SK-N-SH treated with all-trans-retinoic acid at 6 μM for 48 hours (cell line): Measurements from ENCODE around the gene MTREX.
"Not testable (repeated sequence)": the region's sequence is repeated elsewhere in the genome, so short reads cannot be mapped to it uniquely, and the experiment has no call there.

Experiments used
- ATAC-seq: fragments of 200-7000 bp; cut with Tn5 transposase; 3 replicates; pipeline ENCODE4 v1.9.1; 2020; ENCODE audit warnings: mild to moderate bottlenecking, moderate library complexity
- ARNTL ChIP-seq: fragments of 450-650 bp; formaldehyde crosslinking; IDR thresholded peaks from 2 replicates; pipeline ENCODE4 v1.5.0; 2020; ENCODE audit warnings: low read depth, mild to moderate bottlenecking, moderate library complexity, borderline replicate concordance
- BACH2 ChIP-seq: fragments of 250-450 bp; sonication (Bioruptor Pico); IDR thresholded peaks from 2 replicates; pipeline ENCODE4 v1.9.0; 2021; ENCODE audit warnings: mild to moderate bottlenecking, borderline replicate concordance
- CREB5 ChIP-seq: fragments of 250-450 bp; sonication (Bioruptor Pico); IDR thresholded peaks from 2 replicates; pipeline ENCODE4 v1.5.1; 2020; ENCODE audit warnings: low read depth, mild to moderate bottlenecking, moderate library complexity
- CSDC2 ChIP-seq: fragments of 250-450 bp; sonication (Bioruptor Pico); IDR thresholded peaks from 2 replicates; pipeline ENCODE4 v1.5.0; 2020; ENCODE audit warnings: mild to moderate bottlenecking, moderate library complexity
- CSRNP3 ChIP-seq: fragments of 250-450 bp; sonication (Bioruptor Pico); IDR thresholded peaks from 2 replicates; pipeline ENCODE4 v1.5.1; 2021; ENCODE audit warnings: mild to moderate bottlenecking, moderate library complexity
- ESRRG ChIP-seq: fragments of 250-450 bp; sonication (Bioruptor Pico); IDR thresholded peaks from 2 replicates; pipeline ENCODE4 v1.6.1; 2021; ENCODE audit warnings: mild to moderate bottlenecking
- GLIS3 ChIP-seq: fragments of 250-450 bp; sonication (Bioruptor Pico); IDR thresholded peaks from 2 replicates; pipeline ENCODE4 v1.5.0; 2020; ENCODE audit warnings: mild to moderate bottlenecking, moderate library complexity
- ISL1 ChIP-seq: fragments of 250-450 bp; sonication (Bioruptor Pico); IDR thresholded peaks from 2 replicates; pipeline ENCODE4 v2.1.2; 2022; ENCODE audit warnings: mild to moderate bottlenecking, moderate library complexity
- PATZ1 ChIP-seq: fragments of 250-450 bp; sonication (Bioruptor Pico); IDR thresholded peaks from 2 replicates; pipeline ENCODE4 v1.8.0; 2020; ENCODE audit warnings: mild to moderate bottlenecking, moderate library complexity, borderline replicate concordance
- POU6F1 ChIP-seq: fragments of 250-450 bp; sonication (Bioruptor Pico); IDR thresholded peaks from 2 replicates; pipeline ENCODE4 v1.8.0; 2021; ENCODE audit warnings: low read depth, mild to moderate bottlenecking, moderate library complexity, borderline replicate concordance
- SNAI2 ChIP-seq: fragments of 250-450 bp; sonication (Bioruptor Pico); IDR thresholded peaks from 2 replicates; pipeline ENCODE4 v1.5.0; 2020; ENCODE audit warnings: mild to moderate bottlenecking, moderate library complexity
- TCF4 ChIP-seq: fragments of 250-450 bp; sonication (Bioruptor Pico); IDR thresholded peaks from 2 replicates; pipeline ENCODE4 v1.8.0; 2021; ENCODE audit warnings: mild to moderate bottlenecking, moderate library complexity, borderline replicate concordance
- TOX ChIP-seq: fragments of 250-450 bp; sonication (Bioruptor Pico); IDR thresholded peaks from 2 replicates; pipeline ENCODE4 v1.8.0; 2021; ENCODE audit warnings: mild to moderate bottlenecking, moderate library complexity, borderline replicate concordance
- TSHZ2 ChIP-seq: fragments of 250-450 bp; sonication (Bioruptor Pico); IDR thresholded peaks from 2 replicates; pipeline ENCODE4 v1.5.0; 2020; ENCODE audit warnings: mild to moderate bottlenecking, moderate library complexity
- ZC3H10 ChIP-seq: fragments of 250-450 bp; sonication (Bioruptor Pico); IDR thresholded peaks from 2 replicates; pipeline ENCODE4 v1.5.1; 2021; ENCODE audit warnings: mild to moderate bottlenecking, moderate library complexity
- ZFP3 ChIP-seq: fragments of 250-450 bp; sonication (Bioruptor Pico); IDR thresholded peaks from 2 replicates; pipeline ENCODE4 v1.5.0; 2020; ENCODE audit warnings: mild to moderate bottlenecking, moderate library complexity
- ZFP30 ChIP-seq: fragments of 450-650 bp; formaldehyde crosslinking; IDR thresholded peaks from 2 replicates; pipeline ENCODE4 v1.5.0; 2022; ENCODE audit warnings: mild to moderate bottlenecking, moderate library complexity
- ZNF565 ChIP-seq: fragments of 450-650 bp; formaldehyde crosslinking; conservative IDR thresholded peaks from 2 replicates; pipeline ENCODE4 v1.5.0; 2020; ENCODE audit warnings: low read depth, mild to moderate bottlenecking, moderate library complexity
- ZNF8 ChIP-seq: fragments of 450-650 bp; formaldehyde crosslinking; IDR thresholded peaks from 2 replicates; pipeline ENCODE4 v1.5.0; 2020; ENCODE audit warnings: mild to moderate bottlenecking, moderate library complexity

Gene MTREX

GRCh38 chr5:55318237-55318636, 10.4 kb downstream of the MTREX start:
- peak; percentile 87 for TF ChIP-seq ZNF8 (CRISPR knock-in tag)
- TF ChIP-seq, all 23 proteins: peak for 1; not testable (repeated sequence) for 22
- ATAC-seq: not testable (repeated sequence)

GRCh38 chr5:55319491-55319890, 11.7 kb downstream of the MTREX start:
- ATAC-seq: no peak
- TF ChIP-seq ZNF8 (CRISPR knock-in tag): no peak
- TF ChIP-seq ARNTL (CRISPR knock-in tag): no peak
- TF ChIP-seq ISL1 (CRISPR knock-in tag): no peak
- no peak for TF ChIP-seq ESRRG (CRISPR knock-in tag)
- TF ChIP-seq ZFP30: no peak
- no peak for TF ChIP-seq GLIS3 (CRISPR knock-in tag)
- no peak for TF ChIP-seq TSHZ2 (CRISPR knock-in tag)
- no peak for TF ChIP-seq CREB5 (CRISPR knock-in tag)
- no peak for TF ChIP-seq ZC3H10 (CRISPR knock-in tag)
- no peak for TF ChIP-seq CSRNP3 (CRISPR knock-in tag)
- TF ChIP-seq TOX (CRISPR knock-in tag): no peak
- no peak for TF ChIP-seq BACH2 (CRISPR knock-in tag)
- TF ChIP-seq SNAI2: no peak
- TF ChIP-seq PATZ1 (CRISPR knock-in tag): no peak

- ATAC-seq: no peak
- TF ChIP-seq ZC3H10 (CRISPR knock-in tag): no peak
- no peak for TF ChIP-seq CSDC2 (CRISPR knock-in tag)
- TF ChIP-seq ARNTL (CRISPR knock-in tag): no peak
- TF ChIP-seq ZNF565: no peak
- TF ChIP-seq TCF4 (CRISPR knock-in tag): no peak
- no peak for TF ChIP-seq PATZ1 (CRISPR knock-in tag)
- TF ChIP-seq GLIS3 (CRISPR knock-in tag): no peak
- no peak for TF ChIP-seq ZFP3
- TF ChIP-seq POU6F1: no peak
- TF ChIP-seq ZNF8 (CRISPR knock-in tag): no peak
Observed at GRCh38 chr5:55320571-55320970, 12.8 kb downstream of the MTREX start.
